GM18907 (cell line): ENCODE measurements around the gene WDR70.

ENCODE experiments used
- ATAC-seq: cut with Tn5 transposase; IDR thresholded peaks from one replicate; pipeline ENCODE4 v1.9.1; 2021; ENCODE audit warnings: mild to moderate bottlenecking, moderate library complexity; ENCODE audit not compliant: unreplicated experiment

Gene WDR70

DNA sequence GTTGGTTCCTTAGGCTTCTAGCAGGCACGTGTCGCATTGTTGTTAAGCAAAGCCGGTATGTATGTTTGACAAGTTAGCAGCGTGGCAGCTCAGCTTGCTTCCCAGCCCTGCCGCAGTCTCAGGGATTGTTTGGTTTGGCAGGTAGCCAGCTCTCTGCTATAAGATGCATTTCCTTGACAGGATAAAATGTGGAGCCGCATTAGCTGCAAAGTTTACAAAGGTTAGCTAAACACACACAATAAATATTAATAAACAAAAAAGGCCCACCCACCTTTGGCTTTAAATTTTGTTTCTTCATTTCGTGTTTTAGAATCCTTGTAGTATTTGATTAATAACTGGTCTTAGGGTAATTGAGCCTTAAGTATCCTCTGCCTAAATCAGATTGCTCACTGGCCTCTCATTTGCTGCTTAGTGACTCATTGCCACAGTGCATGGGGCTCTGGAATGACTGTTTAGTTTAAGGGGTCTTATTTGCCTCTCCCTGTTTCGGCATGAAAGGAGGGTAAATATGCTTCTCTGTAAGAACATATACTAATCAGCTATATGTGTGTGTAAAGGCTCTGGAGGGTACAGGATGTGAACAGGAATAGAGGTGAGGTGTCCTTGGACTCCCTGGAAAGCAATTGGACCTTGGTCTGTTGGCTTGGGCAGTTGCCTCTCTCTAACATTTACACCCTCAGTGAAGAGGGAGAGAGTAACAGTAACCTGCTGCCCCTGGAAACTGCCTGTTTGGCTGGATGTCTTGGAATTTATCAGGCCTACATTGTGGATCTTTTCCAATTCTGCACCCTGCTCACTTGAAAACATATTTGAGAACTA lies 338.7 kb downstream of the WDR70 start:
- ATAC-seq, result no peak

DNA sequence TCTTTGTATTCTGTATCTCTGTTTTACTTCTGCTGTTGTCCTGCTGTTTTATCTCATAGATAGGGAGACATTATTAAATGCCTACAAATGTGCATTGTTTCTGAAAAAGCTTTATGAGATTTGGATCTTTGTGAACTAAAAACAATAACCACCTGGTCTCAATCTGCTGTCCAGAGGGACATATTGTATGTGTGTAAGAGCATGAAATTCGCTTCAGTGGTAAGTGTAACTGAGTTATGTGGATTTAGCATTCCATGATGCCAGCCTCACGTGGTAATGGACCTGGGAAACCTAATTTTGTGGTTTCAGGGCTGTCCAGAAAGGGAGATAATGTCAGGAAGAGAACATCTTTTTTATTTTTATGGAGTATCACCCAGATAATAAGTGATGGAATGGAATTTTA lies 341.4 kb downstream of the WDR70 start:
- no peak for ATAC-seq

DNA sequence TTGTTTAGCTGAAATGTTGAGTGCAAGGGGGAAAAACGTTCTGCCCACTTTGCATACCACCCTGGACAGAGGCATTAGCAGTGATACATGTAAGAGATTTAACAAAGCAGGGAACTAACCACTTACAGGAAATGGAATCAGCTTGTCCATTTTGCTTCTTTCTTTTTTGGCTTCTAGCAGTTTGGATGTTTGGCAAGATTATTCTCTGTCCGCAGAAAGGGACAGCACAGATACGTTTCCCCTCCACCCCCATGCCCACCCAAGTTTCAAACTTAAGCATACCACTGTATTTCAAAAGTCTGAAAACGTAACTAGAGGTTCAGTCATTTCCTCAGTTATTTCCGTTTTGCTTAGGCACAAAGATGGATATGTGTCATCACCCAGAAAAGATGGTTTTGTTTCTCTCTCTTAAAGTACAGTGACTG lies 342.3 kb downstream of the WDR70 start:
- ATAC-seq, result peak; percentile 61

DNA sequence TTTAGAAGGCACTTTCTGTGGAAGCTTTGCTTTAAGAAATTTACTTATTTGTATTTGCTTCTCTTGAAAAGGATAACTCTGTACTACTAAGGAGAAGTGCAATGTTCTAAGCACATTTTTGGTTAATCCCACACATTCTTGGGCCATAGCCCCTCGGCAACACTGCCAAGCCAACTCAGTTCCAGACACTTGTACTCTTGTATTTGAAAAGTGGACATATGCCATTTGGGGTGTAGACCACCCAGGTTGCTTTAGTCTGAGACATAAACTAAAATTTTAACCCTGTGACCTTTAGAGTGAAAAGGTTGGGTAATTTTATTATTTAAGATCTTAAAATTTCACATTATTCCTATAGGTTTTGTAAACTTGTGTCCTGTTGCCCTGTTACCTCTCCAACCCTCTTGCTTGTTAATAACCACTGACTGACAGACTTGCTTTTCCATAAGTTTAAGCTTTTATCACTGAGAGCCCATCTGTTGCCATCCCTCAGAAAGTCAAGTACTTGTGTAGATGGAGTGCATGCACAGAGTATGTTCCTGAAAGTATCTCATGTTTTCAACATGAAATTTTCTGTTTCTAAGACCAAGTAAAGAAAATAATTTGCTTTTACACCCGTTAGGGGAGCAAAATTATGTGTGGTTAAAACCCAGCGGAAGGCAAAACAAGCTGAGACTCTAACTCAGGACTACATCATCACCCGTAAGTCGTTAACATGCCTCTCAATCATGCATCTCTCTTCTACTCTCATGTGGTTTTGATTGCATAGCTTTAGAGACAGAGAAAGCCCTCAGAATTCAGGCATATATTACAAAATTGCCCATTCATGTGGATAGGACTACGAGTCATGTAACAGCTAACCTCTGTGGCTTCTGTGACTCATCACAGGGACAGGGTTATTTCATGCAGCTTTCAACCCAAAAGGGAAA lies 343.4 kb downstream of the WDR70 start:
- ATAC-seq, result peak; percentile 68

DNA sequence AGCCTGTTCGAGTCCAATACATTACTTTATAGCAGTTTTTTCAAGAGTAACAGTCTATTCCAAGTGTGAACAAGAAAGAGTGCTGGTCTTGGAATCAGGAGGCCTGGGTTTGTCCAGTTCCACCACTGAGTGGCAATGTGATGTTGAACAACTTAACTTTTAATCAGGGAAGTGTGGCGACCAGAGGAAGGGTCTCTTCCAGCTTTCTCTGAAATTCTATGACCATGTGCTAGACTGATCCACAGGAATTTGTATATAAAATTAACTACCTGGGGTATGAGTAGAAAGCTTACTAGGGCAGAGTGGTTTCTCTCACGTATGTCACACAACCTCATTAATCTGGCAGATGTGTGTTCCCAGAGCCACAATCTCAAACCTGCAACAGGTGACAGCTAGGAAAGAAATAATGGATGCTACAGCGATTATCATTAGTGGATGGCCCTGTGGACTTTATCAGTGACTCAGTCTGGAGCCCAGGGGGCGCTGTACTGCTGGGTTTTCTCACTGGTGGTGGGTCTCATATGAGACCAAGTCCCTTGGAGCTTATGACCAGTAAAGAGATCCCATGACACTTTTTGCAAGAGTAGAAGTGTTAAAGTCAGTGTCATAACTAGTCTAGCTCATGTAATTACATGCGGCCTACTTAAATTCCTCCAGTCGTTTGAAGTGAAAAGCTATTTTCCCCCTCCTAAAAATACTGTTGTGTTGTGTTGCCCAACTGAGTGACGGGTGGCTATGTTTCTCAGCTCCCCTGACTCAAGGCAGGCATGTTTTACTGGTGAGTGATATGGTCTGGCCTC lies 344.2 kb downstream of the WDR70 start:
- ATAC-seq, result no peak

DNA sequence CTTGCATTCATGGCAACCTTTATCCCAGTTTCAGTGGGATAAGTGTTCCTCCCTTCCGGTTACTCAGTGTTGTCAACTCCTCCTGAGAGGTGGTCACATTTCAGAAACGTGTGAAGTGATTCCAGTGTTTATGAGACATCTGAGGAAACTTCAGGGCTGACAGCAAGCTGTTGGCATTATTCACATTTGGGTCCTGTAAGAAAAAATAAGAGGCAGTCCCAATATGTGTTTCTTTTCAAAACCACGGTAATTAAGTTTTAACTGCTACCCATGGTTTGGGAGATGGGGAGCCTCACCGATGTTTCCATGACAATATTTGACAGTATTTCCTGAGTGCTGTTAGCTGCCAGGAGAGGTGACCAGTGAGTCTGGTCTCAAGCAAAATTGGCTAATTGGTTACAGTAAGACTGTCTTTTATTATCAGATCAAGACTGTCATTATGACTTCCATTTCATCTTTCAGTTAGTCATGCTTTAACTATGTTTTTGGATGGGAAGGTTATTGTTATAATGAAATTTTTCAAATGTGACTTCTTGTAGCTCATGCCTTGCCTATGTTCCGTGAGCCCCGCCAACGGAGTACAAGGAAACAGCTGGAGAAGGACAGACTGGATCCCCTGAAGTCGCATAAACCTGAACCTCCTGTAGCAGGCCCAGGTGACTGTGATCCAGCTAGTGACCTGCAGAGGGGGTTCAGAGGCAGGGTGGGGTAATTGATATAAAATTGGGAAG lies 345.4 kb downstream of the WDR70 start:
- no peak for ATAC-seq

DNA sequence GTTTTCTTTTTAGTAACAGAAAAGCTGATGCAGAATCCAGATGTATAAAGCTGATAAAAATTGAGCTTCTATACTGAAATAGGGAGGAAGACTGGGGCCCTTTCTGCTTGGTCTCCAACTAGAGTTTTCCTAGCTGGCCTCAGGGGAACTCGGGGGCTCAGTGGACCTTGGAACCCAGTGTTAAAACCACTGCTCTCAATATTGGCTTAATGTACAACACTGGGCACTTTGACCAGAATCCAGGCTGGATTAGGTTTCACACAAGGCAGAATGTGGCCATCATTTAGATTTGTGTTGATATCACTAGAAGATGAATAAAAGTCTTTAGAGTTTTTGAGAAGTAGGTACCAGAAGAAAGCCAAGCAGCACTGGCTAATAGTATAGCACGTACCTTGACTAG lies 346.1 kb downstream of the WDR70 start:
- ATAC-seq, result no peak

DNA sequence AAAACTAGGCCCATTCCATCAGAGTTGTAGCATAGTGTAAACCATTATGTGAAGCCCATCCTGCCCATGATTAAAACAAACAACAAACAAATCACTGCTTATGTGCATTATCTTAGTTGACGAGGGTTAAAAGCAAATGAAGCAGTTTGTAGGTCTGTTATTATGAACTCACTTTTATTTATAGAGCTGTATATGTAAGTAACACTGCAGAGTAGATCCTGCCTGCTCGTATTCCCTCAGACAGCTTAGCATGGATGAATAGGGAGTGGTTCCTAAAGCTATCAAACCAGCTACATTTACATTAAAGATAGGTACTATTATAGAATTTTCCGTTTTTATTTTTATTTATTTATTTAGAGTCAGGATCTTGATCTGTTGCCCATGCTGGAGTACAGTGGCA lies 348.1 kb downstream of the WDR70 start:
- ATAC-seq, result no peak

DNA sequence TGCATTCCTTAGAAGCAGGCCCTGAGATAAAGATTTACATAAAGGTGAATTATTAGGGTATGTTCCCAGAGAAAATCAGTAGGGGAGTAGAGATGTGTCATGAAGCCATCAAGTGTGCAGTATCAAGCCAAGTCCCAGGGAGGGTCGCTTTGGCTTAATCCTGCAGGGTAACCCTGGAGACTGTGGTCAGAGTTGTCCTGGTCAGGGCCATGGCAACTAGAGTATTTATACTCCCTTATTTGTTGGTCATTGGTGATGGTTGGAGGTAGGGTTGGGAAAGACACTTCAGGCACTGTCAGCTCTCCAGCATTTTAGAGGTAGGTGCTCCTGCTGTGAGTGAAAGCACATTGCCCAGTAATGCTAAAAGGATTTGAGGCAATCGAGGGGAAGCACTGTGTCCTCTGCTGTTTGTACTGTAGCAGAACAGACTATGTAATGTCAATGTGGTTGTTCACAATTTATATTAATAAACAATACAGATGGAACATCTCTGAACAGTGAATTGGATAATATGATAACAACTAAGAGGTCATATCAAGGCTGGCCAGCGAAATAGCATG lies 351.9 kb downstream of the WDR70 start:
- ATAC-seq, result no peak

DNA sequence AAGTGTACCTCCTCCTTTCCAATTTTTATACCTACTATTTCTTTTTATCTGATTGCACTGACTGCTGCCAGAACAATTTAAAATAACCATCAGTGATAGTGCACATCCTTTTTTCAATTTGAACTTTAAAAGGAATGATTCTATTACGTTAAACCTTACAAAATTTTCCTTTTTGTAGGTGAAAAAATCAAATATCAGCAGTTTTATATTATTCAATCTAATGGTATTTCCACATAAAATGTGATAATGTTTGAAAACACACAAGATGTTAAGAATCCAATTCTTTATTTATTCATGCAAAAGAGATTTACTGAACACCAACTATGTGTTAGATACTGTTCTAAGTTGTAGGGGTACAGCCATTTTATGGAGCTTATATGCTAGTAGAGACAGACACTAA lies 355.0 kb downstream of the WDR70 start:
- no peak for ATAC-seq

DNA sequence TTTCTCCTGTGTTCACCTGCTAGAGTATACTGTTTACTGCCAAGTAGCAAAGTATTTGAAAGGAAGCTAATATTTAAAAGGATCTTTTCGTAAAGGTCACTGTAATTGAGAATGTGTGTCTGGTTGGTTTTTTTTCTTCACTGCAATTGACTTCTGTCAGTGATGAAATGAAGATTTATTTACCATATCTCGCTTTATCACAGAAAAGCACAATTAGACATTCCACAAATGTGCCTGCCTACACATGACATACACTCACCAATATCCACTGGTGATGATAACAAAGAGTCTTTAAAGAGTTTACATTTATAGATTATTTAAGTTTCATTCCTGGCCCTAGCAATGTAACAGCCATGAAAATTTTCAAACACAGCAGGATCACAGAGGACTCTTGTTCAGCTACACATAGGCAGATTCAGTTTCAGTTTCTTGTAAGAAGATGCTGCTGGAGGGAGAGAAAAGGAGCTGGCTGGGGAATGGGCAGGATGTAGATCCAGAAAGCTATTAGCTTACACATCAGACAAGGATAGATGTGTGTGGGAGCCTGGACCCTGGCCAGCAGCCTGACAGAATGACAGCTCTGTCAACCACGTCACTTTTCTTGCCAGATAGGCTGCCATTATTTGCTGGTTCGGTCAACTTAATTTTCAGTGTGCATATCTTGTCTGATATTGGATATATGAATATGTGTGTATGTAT lies 356.7 kb downstream of the WDR70 start:
- ATAC-seq, result no peak

DNA sequence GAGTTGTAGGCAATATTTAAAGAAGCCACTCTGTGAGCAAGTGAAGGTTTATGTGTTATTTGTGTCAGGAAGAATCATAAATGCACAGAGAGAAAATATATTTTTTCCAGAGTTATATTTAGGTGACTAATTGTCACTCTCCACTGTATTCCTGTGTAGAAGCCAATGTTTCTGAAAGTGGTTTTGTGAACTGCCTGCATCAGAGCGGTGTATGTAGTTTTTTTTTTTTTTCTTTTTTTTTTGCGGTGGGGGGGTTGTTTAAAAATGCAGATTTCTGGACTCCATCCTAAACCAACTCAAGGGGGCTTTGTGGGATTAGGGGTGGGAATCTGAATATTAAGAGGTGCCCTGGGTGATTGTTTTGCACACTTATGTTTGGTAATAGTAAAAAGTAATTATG lies 357.3 kb downstream of the WDR70 start:
- ATAC-seq, result no peak

DNA sequence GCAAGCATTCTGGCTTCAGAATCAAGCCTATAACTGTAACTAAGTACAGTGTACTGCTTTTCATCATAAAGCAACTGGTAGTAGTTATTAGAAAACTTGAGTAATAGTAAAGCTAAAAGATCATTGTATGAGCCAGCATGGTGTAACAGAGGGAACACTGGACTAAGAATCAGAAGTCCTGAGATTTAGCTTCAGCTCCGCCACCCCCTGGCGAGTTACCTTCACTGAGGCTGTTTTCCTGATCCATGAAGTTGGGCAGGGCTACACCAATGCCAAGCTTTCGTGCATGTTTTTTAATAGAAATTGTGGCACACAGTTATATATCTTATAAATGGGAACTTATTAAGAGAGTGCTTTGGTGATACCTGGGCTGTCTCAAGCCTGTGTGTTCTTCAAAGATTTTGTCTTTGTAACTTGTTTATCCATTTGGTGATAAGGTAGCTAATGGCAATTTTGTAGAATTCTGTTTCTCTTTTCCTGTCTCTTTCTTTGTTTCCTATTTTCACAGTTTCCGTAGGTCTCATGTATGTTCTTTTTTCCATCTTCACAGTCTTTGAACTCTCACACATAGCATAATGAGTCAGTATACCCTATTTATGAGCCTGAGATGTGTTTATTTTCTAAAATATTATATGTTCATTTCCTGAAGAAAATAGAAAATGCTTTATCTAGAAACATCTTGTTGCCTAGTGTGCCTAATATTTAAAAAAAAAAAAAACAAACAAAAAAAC lies 358.4 kb downstream of the WDR70 start:
- no peak for ATAC-seq

DNA sequence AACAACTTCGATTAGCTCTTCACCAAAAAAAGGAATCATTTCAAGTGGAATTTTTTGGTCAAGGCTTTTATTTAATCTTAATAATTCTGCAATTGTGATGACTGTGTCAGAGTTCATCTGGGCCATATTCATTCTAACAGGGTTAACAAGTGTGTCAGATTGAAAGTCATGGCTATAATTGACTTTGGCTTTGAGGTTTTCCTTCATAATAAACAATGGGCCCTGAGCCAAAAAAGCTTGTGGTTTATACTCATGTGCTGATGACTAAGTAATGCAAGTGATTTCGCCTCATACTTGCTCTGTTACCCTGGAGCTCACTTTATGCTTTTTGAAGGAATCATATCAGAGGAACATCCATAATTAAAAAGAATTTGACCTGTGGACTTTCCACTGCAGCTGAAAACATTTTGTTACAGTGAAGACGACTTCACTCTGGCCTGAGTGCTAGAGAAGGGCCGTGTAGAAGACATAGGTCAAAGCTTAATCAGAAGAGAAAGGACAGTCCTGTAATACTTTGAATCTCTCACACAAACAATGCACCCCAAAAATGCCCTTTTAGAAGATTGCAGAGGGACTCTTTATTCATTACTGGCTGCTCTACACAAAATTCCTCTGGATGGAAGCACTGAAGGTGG lies 359.1 kb downstream of the WDR70 start:
- peak; percentile 85 for ATAC-seq

DNA sequence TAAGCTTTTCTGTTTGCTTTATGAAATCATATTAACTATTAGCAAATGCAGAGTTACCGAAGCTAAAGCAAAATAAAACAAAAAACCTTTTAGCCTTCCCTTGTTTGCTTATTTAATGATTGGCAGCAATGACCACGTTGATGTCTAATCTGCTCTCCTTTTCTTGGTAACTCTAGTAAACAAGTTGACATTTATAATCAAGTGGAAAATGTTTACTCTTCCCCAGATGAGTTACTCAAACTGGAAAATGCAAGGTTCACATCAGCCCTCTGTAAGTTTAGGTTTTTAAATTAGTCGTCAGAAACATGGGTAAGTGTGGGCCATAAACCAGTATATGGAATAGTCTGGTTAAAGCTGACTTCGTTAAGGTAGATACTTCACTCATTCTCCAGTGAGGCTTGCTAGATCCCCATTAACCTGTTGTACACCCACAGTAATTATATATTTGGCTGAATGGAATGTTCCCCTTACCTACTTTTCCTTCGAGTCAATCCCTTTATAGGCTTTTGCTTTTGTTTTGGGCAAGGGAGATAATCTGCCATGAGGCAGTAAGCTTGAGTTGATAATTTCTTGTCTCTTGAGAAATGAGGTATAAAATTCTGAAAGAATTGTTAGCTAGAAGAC lies 359.9 kb downstream of the WDR70 start:
- no peak for ATAC-seq

DNA sequence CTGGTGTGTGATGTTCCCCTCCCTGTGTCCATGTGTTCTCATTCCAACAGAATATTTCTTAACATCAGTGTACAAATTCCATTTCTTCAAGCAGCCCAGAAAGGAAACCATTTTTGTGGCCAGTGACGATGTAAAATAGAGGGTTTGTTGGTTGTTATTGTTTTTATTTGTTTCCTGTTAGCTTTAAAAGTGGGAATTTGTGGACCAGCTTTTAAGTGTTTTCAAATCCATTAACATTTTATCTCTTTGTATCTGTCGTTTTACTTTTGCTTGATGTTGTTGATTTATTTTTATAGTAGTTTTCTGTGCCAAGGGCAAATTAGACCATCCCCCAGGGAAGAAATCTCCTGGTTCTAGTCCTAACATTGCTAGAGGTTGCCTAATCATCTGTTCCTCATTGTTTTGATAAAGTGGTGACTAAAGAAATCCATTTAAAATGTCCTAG lies 360.7 kb downstream of the WDR70 start:
- no peak for ATAC-seq

DNA sequence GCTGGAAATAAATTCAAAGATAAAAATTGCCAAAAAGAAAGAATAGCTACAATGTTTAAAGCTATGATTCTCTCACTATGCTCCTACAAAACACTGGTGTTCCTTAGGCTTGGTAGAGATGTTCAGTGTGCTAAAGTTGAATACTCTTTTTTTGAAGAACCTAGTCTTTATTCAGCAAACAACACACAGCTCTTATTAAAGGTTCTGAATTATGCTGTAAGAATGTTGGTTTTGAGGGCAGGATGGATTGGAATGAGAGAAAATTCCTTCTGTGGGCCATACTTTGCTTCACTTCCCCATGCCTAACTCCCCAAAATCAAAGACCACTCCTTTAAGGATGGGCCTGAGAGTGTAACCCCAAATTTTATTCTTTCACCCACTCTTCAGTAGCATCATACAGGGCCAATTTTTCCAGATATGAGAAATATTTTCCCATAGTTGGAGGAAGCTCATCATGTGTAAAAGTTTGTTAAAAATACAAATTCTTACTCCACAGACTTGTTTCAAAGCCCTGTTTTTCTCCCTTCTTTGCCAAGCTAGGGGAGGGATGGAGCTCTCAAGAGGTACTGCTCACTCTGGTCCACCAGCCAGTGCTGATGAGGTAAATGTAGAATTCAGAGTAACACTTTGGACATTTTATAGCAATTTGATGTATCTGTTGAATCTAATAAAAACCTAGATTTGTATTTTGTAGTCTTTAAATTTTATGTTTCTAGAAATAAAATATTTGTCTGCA lies 361.4 kb downstream of the WDR70 start:
- ATAC-seq, result no peak
